ENCODE measurements around the gene CALR.
"Not testable (repeated sequence)": the region's sequence is repeated elsewhere in the genome, so short reads cannot be mapped to it uniquely, and the experiment has no call there.

CALR gene

DNA sequence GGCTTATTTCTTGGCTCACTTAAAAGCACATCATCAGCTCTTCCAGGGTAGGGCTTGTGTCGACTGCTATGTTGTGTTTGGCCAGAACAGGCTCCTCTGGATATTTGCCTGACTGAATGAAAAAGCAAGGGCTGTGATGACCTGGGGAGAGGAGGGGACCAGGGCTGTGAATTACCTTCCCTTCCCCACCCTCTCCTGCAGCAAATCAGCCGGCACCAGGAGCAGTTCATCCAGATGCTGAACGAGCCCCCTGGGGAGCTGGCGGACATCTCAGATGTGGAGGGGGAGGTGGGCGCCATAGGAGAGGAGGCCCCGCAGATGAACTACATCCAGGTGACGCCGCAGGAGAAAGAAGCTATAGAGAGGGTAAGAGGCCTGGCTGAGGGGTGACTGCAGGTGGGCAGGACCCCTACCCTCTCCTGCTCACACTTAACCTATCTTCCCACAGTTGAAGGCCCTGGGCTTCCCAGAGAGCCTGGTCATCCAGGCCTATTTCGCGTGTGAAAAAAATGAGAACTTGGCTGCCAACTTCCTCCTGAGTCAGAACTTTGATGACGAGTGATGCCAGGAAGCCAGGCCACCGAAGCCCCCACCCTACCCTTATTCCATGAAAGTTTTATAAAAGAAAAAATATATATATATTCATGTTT is 14.2 kb downstream of the CALR start:
- no peak for DNase-seq (ENCODE audit: low spot score)

DNA sequence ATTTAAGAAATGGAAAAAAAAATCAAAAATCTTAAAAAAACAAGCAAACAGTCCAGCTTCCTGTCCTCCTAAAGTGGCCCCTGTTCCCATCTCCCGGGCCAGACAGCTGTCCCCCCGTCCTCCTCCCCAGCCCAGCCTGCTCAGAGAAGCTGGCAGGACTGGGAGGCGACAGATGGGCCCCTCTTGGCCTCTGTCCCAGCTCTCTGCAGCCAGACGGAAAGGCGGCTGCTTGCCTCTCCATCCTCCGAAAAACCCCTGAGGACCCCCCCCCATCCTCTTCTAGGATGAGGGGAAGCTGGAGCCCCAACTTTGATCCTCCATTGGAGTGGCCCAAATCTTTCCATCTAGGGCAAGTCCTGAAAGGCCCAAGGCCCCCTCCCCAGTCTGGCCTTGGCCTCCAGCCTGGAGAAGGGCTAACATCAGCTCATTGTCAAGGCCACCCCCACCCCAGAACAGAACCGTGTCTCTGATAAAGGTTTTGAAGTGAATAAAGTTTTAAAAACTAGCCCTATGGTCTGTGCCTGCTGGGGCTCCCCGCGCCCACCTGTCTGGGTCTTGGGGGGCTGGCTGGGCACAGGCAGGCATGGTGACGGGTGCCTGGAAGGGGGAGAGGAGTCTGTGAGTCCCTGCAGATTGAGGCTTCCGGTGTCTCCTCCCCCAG is 14.9 kb downstream of the CALR start:
- no peak for DNase-seq (ENCODE audit: low spot score)

DNA sequence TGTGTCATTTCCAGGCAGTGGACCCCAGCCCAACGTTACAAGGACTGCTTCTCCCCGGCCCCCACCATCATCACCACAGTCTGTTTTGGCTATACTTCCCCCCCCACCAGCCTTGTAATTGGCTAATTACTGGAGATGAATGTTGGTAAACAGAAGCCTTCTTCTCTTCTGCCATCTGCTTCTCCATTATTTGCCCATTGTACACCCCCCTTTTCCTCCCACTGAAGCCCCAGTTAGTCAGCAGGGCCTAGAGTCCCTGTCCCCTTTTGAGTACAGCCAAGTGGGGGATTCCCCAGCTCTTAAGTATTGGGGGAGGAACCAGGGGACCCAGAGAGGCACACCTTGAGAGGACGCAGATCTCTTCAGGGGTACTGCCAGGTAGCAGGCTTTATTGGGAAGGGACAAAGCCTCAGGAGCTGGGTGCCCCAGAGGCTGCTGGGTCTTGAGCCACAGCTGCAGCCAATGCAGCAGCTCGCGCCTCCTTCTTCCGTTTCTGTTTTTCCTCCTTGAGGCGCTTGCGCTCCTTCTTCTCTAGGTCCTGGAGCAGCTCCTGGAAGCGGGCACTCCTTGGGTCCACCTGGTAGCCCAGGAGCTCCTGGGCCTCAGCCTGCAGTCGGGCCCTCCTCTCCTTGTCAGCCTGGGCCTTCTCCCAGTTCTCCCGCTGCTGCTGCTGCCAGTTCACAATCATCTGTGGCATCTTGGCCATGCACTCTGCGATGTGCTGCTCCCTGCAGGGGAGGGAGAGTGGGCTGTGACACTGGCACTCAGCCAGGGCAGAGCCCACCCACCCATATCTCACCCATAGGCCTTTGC is 15.6 kb downstream of the CALR start:
- DNase-seq (ENCODE audit: low spot score), result no peak

DNA sequence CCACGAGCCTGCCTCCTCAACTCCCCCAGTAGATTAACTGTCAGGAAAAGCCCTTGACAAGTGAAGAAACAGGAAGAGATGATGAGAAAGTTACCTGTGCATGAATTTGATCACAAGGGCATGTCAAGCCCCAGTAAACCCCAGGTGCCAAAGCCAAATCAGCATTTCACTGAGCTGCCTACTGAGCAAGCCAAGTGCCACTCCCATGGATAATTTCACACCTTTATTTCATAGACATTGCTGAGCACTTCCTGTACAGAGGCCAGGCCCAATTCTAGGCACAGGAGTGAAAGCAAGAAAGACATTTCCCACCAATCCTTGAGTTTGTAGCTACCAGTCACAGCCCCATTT is 16.2 kb downstream of the CALR start:
- DNase-seq (ENCODE audit: low spot score), result no peak

DNA sequence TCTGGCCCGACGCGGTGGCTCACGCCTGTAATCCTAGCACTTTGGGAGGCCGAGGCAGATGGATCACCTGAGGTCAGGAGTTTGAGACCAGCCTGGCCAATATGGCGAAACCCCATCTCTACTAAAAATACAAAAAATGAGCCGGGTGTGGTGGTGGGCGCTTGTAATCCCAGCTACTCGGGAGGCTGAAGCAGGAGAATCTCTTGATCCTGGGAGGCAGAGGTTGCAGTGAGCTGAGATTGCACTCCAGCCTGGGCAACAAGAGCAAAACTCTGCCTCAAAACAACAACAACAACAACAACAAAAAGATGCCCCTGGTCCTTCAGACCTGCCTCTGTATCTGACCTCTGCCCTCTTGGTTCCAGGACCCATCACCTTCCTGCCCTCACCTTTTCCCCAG is 17.2 kb downstream of the CALR start:
- DNase-seq (ENCODE audit: low spot score), result not testable (repeated sequence)

DNA sequence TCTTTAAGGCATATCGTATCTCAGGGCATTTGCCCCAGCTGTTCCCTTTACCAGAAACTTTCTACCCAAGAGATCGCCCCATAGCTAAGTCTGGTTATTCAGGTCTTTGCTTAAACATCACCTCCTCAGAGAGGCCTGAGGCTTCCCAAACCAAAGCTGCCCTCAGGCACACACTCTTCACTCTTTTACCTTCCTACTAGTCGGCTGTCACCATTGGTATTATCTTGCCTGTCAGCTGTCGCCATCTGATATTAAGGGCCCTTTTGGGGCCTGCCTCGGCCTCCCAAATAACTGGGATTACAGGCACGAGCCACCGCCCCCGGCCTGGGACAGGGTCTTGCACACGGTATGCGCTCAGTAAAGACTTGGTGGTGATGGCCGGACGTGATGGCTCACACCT is 17.6 kb downstream of the CALR start:
- no peak for DNase-seq (ENCODE audit: low spot score)

DNA sequence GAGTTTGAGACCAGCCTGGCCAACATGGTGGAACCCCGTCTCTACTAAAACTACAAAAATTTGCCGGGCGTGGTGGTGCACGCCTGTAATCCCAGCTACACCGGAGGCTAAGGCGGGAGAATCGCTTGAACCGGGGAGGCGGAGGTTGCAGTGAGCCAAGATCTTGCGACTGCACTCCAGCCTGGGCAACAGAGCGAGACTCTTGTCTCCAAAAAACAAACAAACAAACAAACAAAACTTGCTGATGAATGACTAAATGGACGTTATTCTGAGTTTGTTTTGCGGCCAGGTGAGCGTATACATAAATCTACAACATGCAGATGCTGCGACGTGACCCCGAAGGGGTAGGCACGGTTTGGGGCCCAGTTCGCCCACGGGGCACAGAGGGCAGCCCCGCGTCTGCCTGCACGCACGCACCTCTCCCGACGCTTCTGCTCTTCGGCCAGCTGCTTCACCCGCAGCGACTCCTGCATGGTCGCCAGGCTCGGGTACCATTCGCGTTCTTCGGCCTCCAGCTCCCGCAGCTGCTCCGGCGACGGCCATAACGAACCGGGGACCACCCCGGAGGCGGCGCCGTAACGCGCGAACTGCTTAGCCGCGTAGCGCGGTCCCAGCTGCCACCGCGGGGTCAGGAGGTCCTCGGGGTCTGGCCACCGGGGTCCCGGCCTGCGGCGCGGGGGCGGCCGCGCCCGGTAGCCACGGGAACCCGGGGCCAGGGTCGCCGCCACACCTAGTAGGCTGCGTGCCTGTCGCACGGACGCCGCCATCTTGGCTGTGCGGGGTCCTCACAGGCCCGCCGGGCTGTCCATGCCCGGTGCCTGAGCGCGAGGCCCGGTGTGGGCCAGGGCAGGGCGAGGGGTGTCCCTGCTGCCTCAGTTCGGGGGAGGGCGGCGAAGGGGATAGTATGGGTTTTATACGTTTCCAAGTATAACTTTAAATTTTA is 18.3 kb downstream of the CALR start, which contains the start of gene GADD45GIP1:
Gene GADD45GIP1 (minus strand): TSS at position 778 of the 943 bp plus-strand sequence. CDS start 11 bp downstream, at position 767.
- peak; percentile 85 for DNase-seq (ENCODE audit: low spot score)

DNA sequence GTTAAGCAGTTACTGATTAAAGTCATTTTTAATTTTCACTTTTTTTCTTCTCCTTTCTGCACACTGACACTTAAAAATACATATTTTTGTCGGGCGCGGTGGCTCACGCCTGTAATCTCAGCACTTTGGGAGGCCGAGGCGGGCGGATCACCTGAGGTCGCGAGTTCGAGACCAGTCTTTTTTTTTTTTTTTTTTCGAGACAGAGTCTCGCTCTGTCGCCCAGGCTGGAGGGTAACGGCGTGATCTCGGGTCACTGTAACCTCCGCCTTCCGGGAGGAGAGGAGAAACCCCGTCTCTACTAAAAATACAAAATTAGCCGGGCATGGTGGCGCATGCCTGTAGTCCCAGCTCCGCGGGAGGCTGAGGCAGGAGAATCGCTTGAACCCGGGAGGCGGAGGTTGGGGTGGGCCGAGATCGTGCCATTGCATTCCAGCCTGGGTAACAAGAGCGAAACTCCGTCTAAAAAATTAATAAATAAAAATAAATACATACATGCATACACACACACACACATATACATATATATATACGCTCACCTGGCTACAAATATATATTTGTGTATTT is 19.1 kb downstream of the CALR start:
- DNase-seq (ENCODE audit: low spot score), result not testable (repeated sequence)

DNA sequence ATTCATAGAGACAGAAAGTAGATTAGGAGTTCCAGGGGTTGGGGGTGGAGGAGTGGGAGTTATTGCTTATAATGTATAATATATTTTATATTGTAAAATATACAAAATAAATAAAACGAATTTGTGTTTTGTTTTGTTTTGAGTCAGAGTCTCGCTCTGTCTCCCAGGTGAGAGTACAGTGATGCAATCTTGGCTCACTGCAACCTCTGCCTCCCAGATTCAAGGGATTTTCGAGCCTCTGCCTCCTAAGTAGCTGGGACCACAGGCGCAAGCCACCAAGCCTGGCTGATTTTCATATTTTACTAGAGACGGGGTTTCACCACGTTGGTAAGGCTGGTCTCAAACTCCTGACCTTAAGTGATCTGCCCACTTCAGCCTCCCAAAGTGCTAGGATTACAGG is 21.1 kb downstream of the CALR start:
- DNase-seq (ENCODE audit: low spot score), result no peak

DNA sequence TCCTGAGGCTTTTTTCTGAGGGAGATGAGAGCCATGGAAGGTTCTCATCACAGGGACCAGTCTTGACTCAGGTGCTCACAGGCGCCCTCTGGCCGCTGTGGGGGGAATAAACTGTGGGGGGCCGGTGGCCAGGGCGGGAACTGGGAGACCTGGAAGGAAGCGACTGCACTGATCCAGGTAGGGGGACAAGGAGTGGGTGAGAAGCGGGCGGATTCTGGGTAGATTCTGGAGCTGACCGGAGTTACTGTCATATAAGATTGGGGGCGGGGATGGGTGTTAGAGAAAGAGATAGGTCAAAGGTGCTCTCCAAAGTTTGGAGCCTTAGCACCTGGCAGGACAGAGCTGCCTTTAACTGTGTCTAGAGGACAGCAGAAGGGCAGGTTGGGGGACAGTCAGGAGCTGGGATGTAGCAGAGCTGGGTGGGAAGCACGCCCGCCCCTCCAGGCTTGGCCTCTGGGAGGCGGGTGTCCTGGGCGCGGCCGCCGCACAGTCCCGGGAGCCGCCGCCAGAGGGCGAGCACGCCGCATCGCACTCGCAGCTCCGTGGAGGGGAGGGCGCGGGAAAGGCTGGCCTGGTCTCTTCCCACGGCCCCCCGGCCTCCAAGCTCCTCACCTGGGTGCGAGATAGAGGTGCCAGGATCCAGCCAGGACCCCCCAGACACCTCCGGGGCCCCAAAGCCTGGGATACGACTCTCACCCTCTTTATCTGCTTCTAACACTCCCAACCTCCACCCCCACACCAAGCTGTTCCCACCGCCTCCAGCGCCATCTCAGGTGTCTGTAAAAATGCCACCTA is 26.8 kb downstream of the CALR start:
- DNase-seq (ENCODE audit: low spot score), result peak; percentile 74

DNA sequence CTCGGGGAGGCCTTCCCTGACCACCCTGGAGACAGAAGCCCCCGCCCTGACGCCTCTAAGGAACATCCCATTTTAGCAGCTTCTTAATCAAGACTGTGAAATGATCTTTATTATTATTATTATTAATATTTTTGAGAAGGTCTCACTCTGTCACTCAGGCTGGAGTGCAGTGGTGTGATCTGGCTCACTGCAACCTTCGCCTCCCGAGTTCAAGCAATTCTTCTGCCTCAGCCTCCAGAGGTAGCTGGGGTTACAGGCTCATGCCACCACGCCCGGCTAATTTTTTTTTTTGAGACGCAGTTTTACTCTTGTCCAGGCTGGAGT is 27.4 kb downstream of the CALR start:
- no peak for DNase-seq (ENCODE audit: low spot score)

DNA sequence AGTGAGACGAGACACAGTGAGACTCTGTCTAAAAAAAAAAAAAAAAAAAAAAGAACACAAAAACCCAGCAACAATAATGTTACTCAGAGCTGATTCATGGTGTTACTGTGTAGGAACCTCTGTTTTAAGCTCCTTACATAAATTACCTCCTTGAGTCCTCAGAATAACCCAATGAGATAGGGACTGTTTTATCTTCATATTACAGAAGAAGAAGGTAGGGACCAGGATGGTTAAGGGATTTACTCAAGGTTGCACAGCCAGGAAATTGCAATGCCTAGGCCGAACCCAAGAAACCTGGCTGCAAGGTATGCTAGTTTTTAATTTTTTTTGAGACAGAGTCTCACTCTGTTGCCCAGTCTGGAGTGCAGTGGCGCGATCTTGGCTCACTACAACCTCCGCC is 29.5 kb downstream of the CALR start:
- DNase-seq (ENCODE audit: low spot score), result no peak

DNA sequence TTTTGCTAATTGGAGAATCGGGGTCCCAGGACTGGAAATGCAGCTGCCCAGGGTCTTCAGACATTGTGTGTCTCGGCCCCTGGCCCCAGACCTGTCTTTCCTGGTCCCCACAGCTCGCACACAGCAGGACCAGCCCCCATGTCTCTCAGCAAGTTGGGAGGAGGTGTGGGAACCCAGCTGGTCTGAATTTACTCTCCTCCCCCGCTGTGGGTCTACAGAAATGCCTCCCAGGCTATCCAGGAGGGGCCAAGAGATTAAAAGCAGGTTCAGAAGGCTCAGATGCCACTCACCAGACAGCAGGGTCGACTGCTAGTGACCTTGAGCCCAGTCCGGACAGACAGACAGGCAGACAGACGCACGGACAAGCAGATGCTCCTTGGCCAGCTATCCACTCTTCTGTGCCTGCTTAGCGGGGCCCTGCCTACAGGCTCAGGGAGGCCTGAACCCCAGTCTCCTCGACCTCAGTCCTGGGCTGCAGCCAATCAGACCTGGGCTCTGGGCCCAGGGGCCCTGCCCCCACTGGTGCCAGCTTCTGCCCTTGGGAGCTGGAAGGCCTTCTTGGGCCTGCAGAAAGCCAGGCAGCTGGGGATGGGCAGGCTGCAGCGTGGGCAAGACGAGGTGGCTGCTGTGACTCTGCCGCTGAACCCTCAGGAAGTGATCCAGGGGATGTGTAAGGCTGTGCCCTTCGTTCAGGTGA is 31.0 kb downstream of the CALR start, which contains the start of gene DAND5:
Gene DAND5 (plus strand): TSS at position 285 of the 697 bp plus-strand sequence. CDS start 85 bp downstream, at position 370.
- DNase-seq (ENCODE audit: low spot score), result no peak

DNA sequence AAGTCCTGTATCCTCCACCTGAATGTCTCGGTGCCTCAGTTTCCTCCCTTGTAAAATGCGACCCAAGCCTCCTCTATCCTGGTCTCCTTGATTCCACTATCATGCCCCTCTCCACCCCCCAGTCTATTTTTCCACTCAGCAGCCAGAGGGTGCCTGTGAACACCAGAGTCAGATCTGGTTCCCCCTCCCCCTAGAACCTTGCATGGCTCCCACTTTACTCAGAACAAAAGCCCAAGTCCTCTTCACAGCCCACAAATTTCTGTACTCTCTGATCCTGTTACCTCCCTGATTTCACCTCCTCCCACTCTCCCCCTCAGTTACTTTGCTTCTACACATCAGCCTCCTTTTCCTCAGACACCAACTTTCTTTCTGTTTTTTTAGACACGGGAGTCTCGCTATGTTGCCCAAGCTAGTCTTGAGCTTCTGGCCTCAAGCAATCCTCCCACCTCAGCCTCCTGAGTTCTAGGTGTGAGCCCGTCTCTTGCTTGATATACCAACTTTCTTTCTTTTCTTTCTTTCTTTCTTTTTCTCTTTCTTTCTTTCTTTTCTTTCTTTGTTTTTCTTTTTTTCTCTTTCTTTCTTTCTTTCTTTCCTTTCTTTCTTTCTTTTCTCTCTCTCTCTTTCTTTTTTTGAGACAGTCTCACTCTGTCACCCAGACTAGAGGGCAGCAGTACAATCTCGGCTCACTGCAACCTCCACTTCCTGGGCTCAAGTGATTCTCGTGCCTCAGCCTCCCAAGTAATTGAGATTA is 31.8 kb downstream of the CALR start:
- no peak for DNase-seq (ENCODE audit: low spot score)

DNA sequence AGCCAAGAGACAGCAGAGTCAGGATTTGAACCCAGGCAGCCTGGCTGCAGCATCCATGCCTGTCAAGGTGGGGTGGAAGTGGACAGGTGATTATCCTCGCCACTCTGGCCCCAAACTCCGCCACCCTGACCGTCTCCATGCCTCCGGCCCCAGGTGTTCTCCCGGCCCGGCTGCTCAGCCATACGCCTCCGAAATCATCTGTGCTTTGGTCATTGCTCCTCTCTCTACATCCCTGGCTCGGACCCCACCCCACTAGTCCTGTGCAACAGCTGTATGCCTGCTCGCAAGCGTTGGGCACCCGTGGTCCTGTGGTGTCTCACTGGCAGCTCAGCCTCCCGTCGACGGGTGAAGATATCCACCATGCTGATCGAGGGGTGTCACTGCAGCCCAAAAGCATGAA is 34.8 kb downstream of the CALR start:
- DNase-seq (ENCODE audit: low spot score), result no peak

DNA sequence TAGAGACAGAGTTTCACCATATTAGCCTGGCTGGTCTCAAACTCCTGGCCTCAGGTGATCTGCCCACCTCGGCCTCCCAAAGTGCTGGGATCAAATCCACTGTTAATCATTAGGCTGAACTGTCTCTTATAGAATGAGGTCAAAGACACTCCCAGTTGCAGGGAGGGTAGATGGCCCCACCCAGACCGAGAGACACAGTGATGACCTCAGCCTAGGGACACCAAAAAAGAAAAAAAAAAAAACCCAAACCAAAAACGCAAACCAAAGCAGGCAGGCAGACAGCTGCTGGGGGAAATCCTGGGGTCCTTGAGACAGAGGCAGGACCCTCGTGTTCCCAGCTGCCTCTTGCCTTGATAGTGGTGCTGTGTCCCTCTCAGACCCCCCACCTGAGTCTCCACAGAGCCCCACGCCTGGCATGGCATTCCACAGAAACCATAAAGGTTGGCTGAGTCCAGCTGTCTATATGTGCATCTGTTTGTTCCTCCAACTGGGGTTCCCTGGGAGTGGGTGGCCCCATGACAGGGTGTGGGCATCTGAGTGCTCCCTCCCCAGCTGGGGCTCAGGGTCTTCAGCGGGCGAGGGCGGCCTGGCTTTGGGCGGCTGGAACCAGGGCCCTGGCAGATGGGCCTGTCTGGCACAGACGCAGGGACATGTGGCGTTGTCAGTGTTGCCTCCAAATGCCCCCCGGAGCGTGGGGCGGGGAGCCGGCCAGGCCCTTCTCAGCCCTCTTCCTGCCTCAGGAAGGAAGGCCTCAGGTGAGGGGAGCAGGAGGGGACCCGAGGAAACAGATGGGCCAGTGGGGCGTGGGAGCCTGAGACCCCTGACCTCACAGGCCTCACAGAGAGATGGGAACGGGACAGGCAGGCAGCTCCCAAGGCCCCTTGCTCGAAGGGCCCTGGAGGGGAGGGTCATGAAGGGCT is 36.2 kb downstream of the CALR start:
- no peak for DNase-seq (ENCODE audit: low spot score)

DNA sequence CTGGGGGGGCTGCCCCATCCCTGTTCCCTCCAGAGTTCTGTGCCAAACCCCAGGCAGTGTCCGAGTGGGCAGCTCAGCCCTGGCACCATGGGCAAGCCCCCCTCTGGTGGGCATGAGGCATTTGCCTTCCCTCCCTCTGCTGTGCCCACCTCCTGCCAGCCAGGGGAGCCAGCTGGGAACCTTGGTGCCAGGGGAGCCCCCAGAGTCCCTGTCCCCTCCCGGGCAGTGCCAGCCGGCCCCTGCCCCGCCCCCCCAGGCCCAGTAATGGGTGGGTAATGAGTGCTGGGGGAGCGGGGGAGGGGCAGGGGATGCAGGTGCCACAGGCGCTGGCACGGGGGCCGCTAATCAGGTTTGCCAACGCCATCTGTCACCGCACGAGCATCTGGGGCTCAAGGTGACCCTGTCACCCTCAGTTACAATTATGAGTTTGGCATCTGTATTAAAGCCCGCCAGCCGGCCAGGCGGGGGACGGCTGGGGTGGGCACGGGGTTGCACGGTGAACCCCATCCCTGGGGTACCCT is 36.9 kb downstream of the CALR start:
- DNase-seq (ENCODE audit: low spot score), result no peak

DNA sequence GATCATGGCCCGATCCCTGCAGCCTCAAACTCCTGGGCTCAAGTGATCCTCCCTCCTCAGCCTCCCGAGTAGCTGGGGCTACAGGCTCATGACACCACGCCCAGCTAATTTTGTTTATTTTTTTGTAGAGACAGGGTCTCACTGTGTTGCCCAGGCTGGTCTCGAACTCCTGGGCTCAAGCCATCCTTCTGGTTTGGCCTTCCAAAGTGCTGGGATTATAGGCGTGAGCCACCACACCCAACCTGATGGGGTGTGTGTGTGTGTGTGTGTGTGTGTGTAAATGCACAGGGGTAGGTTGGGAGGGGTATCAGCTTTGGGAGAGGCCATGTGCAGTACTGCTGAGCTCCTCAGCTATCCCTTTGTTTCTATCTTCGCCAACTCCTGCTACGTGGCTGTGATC is 37.7 kb downstream of the CALR start:
- not testable (repeated sequence) for DNase-seq (ENCODE audit: low spot score)

Measured in LoVo (cell line).